ENCODE data around the gene CABP4.
"Not testable (repeated sequence)": the region's sequence is repeated elsewhere in the genome, so short reads cannot be mapped to it uniquely, and the experiment has no call there.

Gene CABP4

GRCh38 chr11:67419325-67420049, 35.7 kb upstream of the CABP4 start:
- DNase-seq = no peak

- no peak for DNase-seq
Observed at GRCh38 chr11:67420147-67420645, 35.0 kb upstream of the CABP4 start.

- DNase-seq = peak; percentile 97
Observed at GRCh38 chr11:67420646-67421429, 34.3 kb upstream of the CABP4 start.

GRCh38 chr11:67421430-67422031, 33.6 kb upstream of the CABP4 start:
- DNase-seq = no peak

GRCh38 chr11:67422891-67423290, 32.3 kb upstream of the CABP4 start:
- no peak for DNase-seq

- DNase-seq = no peak
Observed at GRCh38 chr11:67423466-67423865, 31.7 kb upstream of the CABP4 start.

GRCh38 chr11:67423891-67424613, 31.1 kb upstream of the CABP4 start:
- DNase-seq = no peak

GRCh38 chr11:67427364-67427859, 27.7 kb upstream of the CABP4 start:
- not testable (repeated sequence) for DNase-seq

GRCh38 chr11:67428052-67429001, 26.8 kb upstream of the CABP4 start, which contains the start of gene RPS6KB2:
Gene RPS6KB2, plus strand, starts transcription at chr11:67428494. Its CDS starts 52 bp downstream, at chr11:67428546.
- DNase-seq = peak; percentile 97

GRCh38 chr11:67429038-67429668, 26.0 kb upstream of the CABP4 start:
- no peak for DNase-seq

- DNase-seq = no peak
Observed at GRCh38 chr11:67429722-67430121, 25.4 kb upstream of the CABP4 start.

- DNase-seq = no peak
Observed at GRCh38 chr11:67431346-67432249, 23.6 kb upstream of the CABP4 start.

GRCh38 chr11:67432655-67433349, 22.4 kb upstream of the CABP4 start:
- DNase-seq = no peak

- no peak for DNase-seq
Observed at GRCh38 chr11:67433536-67434394, 21.4 kb upstream of the CABP4 start.

GRCh38 chr11:67434395-67434881, 20.7 kb upstream of the CABP4 start:
- no peak for DNase-seq

GRCh38 chr11:67435031-67435726, 20.0 kb upstream of the CABP4 start:
- no peak for DNase-seq

- DNase-seq = no peak
Observed at GRCh38 chr11:67435727-67436458, 19.3 kb upstream of the CABP4 start.
